ENCODE measurements around the gene RPS6KB2. TPM values are rescaled to one million over a fixed set of nuclear protein-coding genes. Genes with fewer than 3 reads are reported as not detected.

RPS6KB2 gene
- total and polyA plus RNA-seq, 9 of the 15 experiments (the other 6 are each of a cell fraction or from before 2014, with no cell fraction given), result 0.42 to 122 (median 82.6) TPM

- no peak for TF ChIP-seq MGA (IDR thresholded peaks at IDR 0.05)
- no peak for TF ChIP-seq MYC (IDR thresholded peaks at IDR 0.05; ENCODE audit: low read depth, low read length)
- TF ChIP-seq MYC (CRISPR knock-in tag; IDR thresholded peaks at IDR 0.05; ENCODE audit: borderline replicate concordance, low read depth), result no peak
- no peak for TF ChIP-seq SPI1 (IDR thresholded peaks at IDR 0.05; ENCODE audit: borderline replicate concordance, low read depth, low read length)
- TF ChIP-seq E2F5 (CRISPR knock-in tag; IDR thresholded peaks at IDR 0.05), result no peak
- no peak for TF ChIP-seq ZNF184 (CRISPR knock-in tag; IDR thresholded peaks at IDR 0.05)
- no peak for TF ChIP-seq TCF7 (IDR thresholded peaks at IDR 0.05; ENCODE audit: borderline replicate concordance)
- TF ChIP-seq ZNF518B (CRISPR knock-in tag; IDR thresholded peaks at IDR 0.05), result no peak
- TF ChIP-seq GTF2F1 (IDR thresholded peaks at IDR 0.05; ENCODE audit: low read depth, low read length), result no peak
Measured at GRCh38 chr11:67453816-67454732, 25.8 kb downstream of the RPS6KB2 start (continued).

All from K562 (cell line).